GM19239 (cell line): Measurements from ENCODE around the gene MMP24OS.
A peak's percentile ranks its signal among the peaks of the same experiment; 100 is the strongest.

Source experiments
- DNase-seq: peaks from one replicate; pipeline ENCODE4 v3.0.0; 2011; ENCODE audit warnings: low spot score; ENCODE audit not compliant: insufficient read length
- FAIRE-seq: peaks from 2 replicates; lab custom pipeline; 2011; peaks lifted over from hg19 to GRCh38; lab: Jason Lieb, UNC

MMP24OS gene

GRCh38 chr20:35307666-35308653 is 30.0 kb upstream of the MMP24OS start:
- FAIRE-seq (no peak), DNase-seq (no peak)

GRCh38 chr20:35306931-35307517 is 29.1 kb upstream of the MMP24OS start:
- DNase-seq (no peak), FAIRE-seq (no peak)

- FAIRE-seq (no peak), DNase-seq (no peak)
These were observed 28.0 kb upstream of the MMP24OS start for GRCh38 chr20:35305682-35306556.

GRCh38 chr20:35304956-35305355 is 27.0 kb upstream of the MMP24OS start:
- no peak for DNase-seq

GRCh38 chr20:35303735-35304491 is 26.0 kb upstream of the MMP24OS start:
- DNase-seq (peak; percentile 80), FAIRE-seq (peak; percentile 80)

More at GRCh38 chr20:35304956-35305355, 27.0 kb upstream of the MMP24OS start:
- no peak for FAIRE-seq

- DNase-seq = no peak
- FAIRE-seq = no peak
These were observed 25.4 kb upstream of the MMP24OS start for GRCh38 chr20:35303382-35303734.

GRCh38 chr20:35302421-35303335 is 24.8 kb upstream of the MMP24OS start:
- no peak for DNase-seq
- no peak for FAIRE-seq

- no peak for DNase-seq
- no peak for FAIRE-seq
These were observed 23.5 kb upstream of the MMP24OS start for GRCh38 chr20:35301426-35301825.

- DNase-seq (no peak), FAIRE-seq (no peak)
These were observed 22.7 kb upstream of the MMP24OS start for GRCh38 chr20:35300469-35301262.

GRCh38 chr20:35299780-35300179 is 21.9 kb upstream of the MMP24OS start:
- FAIRE-seq = no peak
- DNase-seq = no peak

- DNase-seq = no peak
- FAIRE-seq = no peak
These were observed 20.3 kb upstream of the MMP24OS start for GRCh38 chr20:35298264-35298663.

GRCh38 chr20:35297740-35298139 is 19.8 kb upstream of the MMP24OS start:
- DNase-seq = no peak
- no peak for FAIRE-seq

GRCh38 chr20:35297155-35297554 is 19.2 kb upstream of the MMP24OS start:
- FAIRE-seq (no peak), DNase-seq (no peak)

- DNase-seq (no peak), FAIRE-seq (no peak)
These were observed 18.2 kb upstream of the MMP24OS start for GRCh38 chr20:35296101-35296554.

GRCh38 chr20:35295674-35296073 is 17.8 kb upstream of the MMP24OS start:
- no peak for DNase-seq
- no peak for FAIRE-seq

- DNase-seq = no peak
- FAIRE-seq = no peak
These were observed 17.1 kb upstream of the MMP24OS start for GRCh38 chr20:35295058-35295457.

- no peak for DNase-seq
- FAIRE-seq = no peak
These were observed 16.4 kb upstream of the MMP24OS start for GRCh38 chr20:35294293-35294685.
